Nephron (organoid): ENCODE measurements around the gene MTA3.

ENCODE experiments used
- H3K27ac Mint-ChIP-seq, 3 experiments: 2 replicates each; pipeline ENCODE4 v1.8.0; 2020; ENCODE audit warnings: mixed read lengths in 3 of 3, mild to moderate bottlenecking in 2 of 3, moderate library complexity in 1 of 3
- H3K27me3 Mint-ChIP-seq: 2 replicates; pipeline ENCODE4 v1.8.0; 2021; ENCODE audit warnings: low read depth, mild to moderate bottlenecking, moderate library complexity, mixed read lengths
- H3K36me3 Mint-ChIP-seq: 2 replicates; pipeline ENCODE4 v1.8.0; 2020; ENCODE audit warnings: low read depth, mixed read lengths
- H3K4me1 Mint-ChIP-seq: 2 replicates; pipeline ENCODE4 v1.8.0; 2020; ENCODE audit warnings: mixed read lengths
- H3K4me3 Mint-ChIP-seq, 3 experiments: 2 replicates each; pipeline ENCODE4 v1.8.0; 2020; ENCODE audit warnings: mild to moderate bottlenecking in 3 of 3, mixed read lengths in 3 of 3, moderate library complexity in 2 of 3
- H3K9me3 Mint-ChIP-seq: 2 replicates; pipeline ENCODE4 v1.8.0; 2020; ENCODE audit warnings: mixed read lengths
- TF ChIP-seq, protein P1 (sequence below), 3 experiments: fragments of 200-600 bp; sonication (generic); IDR thresholded peaks; one replicate each; pipeline ENCODE4 v1.5.0; 2021; ENCODE audit warnings: antibody characterized with exemption in 3 of 3; ENCODE audit not compliant: unreplicated experiment in 3 of 3

Gene MTA3

DNA sequence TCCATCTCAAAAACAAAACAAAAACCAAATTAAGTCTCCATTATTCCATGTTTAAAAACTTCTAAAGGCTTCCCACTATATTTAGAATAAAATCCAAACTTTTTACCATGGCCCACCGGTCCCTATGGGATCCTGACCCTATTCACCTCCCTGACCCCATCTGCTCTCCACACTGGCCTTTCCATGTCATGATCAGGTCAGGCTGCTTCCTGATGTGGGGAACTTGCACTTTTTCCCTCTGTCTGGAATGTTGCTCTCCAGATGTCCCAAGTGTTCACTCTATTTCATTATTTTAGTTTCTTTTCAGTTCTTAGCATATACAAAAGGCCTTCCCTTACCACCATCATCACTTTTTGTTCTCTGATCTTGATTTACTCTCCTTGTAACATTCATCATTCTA lies 7.5 kb upstream of the MTA3 start:
- H3K4me3 Mint-ChIP-seq = no peak overlapping the region
- peaks cover 4% of the 10 kb centered on the region for H3K27me3 Mint-ChIP-seq

DNA sequence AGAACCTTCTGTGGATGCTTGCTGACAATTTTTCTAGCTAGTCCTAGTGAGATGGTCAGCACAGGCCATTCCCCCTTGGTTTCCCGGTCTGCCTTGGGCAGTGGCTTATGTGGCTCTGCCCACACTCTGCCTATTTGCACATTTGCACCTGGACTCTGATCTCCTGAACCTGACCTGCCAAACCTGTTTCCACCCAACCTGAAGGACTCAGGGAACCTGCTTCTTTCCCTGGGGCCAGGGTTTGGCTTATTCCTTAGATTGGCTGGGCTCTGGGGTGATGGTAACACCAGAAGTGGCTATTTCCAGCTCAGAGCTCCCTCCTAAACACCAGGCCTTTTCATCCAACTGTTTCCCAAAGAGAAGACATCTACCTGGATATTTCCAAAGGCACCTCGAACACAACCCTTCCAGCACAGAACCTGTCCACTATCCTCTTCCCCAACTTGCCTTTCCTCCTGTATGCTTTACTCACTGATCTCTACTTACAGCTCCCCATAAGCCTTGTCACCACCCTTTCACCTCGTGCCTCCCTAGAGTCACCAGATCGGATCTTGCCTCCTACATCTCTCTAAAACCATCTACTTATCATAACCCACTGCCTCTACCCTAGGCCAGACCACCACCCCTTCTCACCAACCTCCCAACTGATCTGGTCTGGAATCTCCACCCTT lies 5.8 kb upstream of the MTA3 start:
- Mint-ChIP-seq H3K4me3 (no peak overlapping the region), H3K27me3 (no peaks in the 10 kb centered on the region), H3K36me3 (no peaks in the 10 kb centered on the region), H3K4me1 (peaks cover 24% of the 10 kb centered on the region), H3K27ac (no peak overlapping the region), H3K9me3 (no peaks in the 10 kb centered on the region)
- TF ChIP-seq, protein P1, sequence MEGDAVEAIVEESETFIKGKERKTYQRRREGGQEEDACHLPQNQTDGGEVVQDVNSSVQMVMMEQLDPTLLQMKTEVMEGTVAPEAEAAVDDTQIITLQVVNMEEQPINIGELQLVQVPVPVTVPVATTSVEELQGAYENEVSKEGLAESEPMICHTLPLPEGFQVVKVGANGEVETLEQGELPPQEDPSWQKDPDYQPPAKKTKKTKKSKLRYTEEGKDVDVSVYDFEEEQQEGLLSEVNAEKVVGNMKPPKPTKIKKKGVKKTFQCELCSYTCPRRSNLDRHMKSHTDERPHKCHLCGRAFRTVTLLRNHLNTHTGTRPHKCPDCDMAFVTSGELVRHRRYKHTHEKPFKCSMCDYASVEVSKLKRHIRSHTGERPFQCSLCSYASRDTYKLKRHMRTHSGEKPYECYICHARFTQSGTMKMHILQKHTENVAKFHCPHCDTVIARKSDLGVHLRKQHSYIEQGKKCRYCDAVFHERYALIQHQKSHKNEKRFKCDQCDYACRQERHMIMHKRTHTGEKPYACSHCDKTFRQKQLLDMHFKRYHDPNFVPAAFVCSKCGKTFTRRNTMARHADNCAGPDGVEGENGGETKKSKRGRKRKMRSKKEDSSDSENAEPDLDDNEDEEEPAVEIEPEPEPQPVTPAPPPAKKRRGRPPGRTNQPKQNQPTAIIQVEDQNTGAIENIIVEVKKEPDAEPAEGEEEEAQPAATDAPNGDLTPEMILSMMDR (IDR thresholded peaks at IDR 0.05; ENCODE audit: unreplicated experiment in 3 of 3) = no peak

More for the DNA sequence above, 7.5 kb upstream of the MTA3 start:
- H3K4me1 Mint-ChIP-seq = peaks cover 25% of the 10 kb centered on the region
- H3K9me3 Mint-ChIP-seq = no peaks in the 10 kb centered on the region
- H3K36me3 Mint-ChIP-seq = no peaks in the 10 kb centered on the region
- H3K27ac Mint-ChIP-seq = peak overlapping the region; percentile 14 to 64 (median 24)
- TF ChIP-seq, protein P1 (IDR thresholded peaks at IDR 0.05; ENCODE audit: unreplicated experiment in 3 of 3) = no peak

DNA sequence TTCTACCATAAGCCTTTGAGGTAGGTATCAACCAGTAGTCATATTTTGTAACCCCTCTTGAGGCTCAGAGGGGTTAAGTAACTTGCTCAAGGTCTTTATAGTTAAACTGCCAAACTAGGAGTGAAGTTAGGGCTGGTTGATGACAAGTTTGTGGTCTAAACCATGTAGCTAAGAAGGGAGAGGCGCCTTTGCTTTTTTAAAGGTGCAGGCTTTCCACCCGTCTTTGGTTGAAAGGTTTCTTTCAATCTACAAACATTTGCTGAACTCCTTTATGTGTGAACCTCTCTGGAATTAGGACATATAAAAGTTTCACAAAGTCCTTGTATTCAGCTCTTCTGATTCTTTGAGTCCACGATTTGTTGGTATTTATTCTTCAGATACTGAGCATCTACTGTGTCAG lies 2.4 kb upstream of the MTA3 start:
- Mint-ChIP-seq H3K9me3 (no peaks in the 10 kb centered on the region), H3K27ac (peak overlapping the region; percentile 72 to 98 (median 93)), H3K27me3 (no peaks in the 10 kb centered on the region), H3K4me1 (peaks cover 32% of the 10 kb centered on the region), H3K36me3 (peaks cover 5% of the 10 kb centered on the region), H3K4me3 (peak overlapping the region in 1 of 3 experiments; percentile 28)
- TF ChIP-seq, protein P1 (IDR thresholded peaks at IDR 0.05; ENCODE audit: unreplicated experiment in 3 of 3) = no peak

DNA sequence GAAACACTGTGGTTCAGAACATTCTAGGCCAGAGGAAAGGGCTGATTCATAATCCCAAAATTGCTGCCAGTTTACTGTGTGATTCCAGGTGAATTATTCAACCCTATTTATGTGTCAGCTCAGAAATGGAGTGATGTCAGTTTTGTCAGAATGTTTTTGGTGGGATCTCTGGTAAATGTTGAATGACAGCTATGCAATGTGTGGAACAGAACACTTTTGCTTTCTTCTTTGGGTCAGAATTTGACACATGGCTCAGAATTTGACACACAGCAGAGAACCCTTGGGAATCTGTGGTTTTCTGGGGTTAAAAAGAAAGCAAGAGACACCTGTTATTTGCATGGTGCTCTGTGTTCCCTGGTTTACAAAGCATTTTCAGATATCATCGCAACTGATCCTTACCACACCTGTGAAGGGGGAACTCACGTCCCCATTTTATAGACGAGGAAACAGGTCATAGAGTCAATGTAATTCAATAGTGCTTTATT lies 1.6 kb upstream of the MTA3 start:
- Mint-ChIP-seq H3K9me3 (no peaks in the 10 kb centered on the region), H3K4me1 (peaks cover 30% of the 10 kb centered on the region), H3K27me3 (no peaks in the 10 kb centered on the region), H3K36me3 (peaks cover 10% of the 10 kb centered on the region), H3K27ac (peak overlapping the region; percentile 91 to 98 (median 93)), H3K4me3 (peak overlapping the region; percentile 66 to 85 (median 79))
- TF ChIP-seq, protein P1 (IDR thresholded peaks at IDR 0.05; ENCODE audit: unreplicated experiment in 3 of 3) = no peak

- TF ChIP-seq, protein P1 (IDR thresholded peaks at IDR 0.05; ENCODE audit: unreplicated experiment in 3 of 3) = no peak
- peaks cover 30% of the 10 kb centered on the region for H3K4me1 Mint-ChIP-seq
- H3K27me3 Mint-ChIP-seq = no peaks in the 10 kb centered on the region
- peak overlapping the region; percentile 66 to 85 (median 79) for H3K4me3 Mint-ChIP-seq
- peak overlapping the region; percentile 91 to 98 (median 93) for H3K27ac Mint-ChIP-seq
- H3K9me3 Mint-ChIP-seq = no peaks in the 10 kb centered on the region
- H3K36me3 Mint-ChIP-seq = peaks cover 11% of the 10 kb centered on the region
Observed at GRCh38 chr2:42567364-42567763, 1.1 kb upstream of the MTA3 start.
